H1 (cell line): ENCODE results near the gene RAB44. TPM values are rescaled to one million over a fixed set of nuclear protein-coding genes. Genes with fewer than 3 reads are reported as not detected.

Experiments used
- CTCF ChIA-PET: fragments of 300-600 bp; sonication (Branson Sonifier 250); formaldehyde crosslinking; loops from one replicate; lab custom pipeline; 2021; ENCODE audit not compliant: partially characterized antibody; lab: Charles Lee
- POLR2A ChIA-PET: fragments of 300-600 bp; sonication (Branson Sonifier 250); formaldehyde crosslinking; loops from one replicate; lab custom pipeline; 2021; ENCODE audit warnings: inconsistent platforms; ENCODE audit not compliant: partially characterized antibody; lab: Charles Lee
- DNase-seq, 2 experiments: peaks; one replicate each; pipeline versions ENCODE4 v3.0.0 to v3.0.0-alpha.2; 2010 to 2022; ENCODE audit warnings: low spot score in 2 of 2, low read depth in 1 of 2, mixed read lengths in 1 of 2
- FAIRE-seq: peaks from 2 replicates; lab custom pipeline; 2011; peaks lifted over from hg19 to GRCh38; lab: Jason Lieb, UNC
- H2AFZ ChIP-seq: 2 replicates; pipeline ENCODE4 v1.8.1; 2012; ENCODE audit warnings: low read length, inconsistent platforms
- H2AK5ac ChIP-seq: 2 replicates; pipeline ENCODE4 v1.6.1; 2013; ENCODE audit warnings: low read depth, low read length
- H2BK120ac ChIP-seq: replicated peaks from 2 replicates; pipeline ENCODE3; 2013; ENCODE audit warnings: low read depth, low read length, inconsistent platforms
- H2BK12ac ChIP-seq: 2 replicates; pipeline ENCODE4 v1.6.1; 2013; ENCODE audit warnings: low read depth, low read length
- H2BK15ac ChIP-seq: 2 replicates; pipeline ENCODE4 v1.6.1; 2013; ENCODE audit warnings: low read length
- H2BK20ac ChIP-seq: 2 replicates; pipeline ENCODE4 v1.6.1; 2013; ENCODE audit warnings: low read length
- H2BK5ac ChIP-seq: 2 replicates; pipeline ENCODE4 v1.6.1; 2013; ENCODE audit warnings: low read depth, low read length
- H3K14ac ChIP-seq: 2 replicates; pipeline ENCODE4 v1.6.1; 2013; ENCODE audit warnings: inconsistent platforms; ENCODE audit not compliant: insufficient read length
- H3K18ac ChIP-seq: 2 replicates; pipeline ENCODE4 v1.6.1; 2013; ENCODE audit warnings: low read length; ENCODE audit errors: extremely low read depth
- H3K23ac ChIP-seq: 2 replicates; pipeline ENCODE4 v1.6.1; 2013; ENCODE audit warnings: inconsistent platforms; ENCODE audit not compliant: insufficient read length
- H3K23me2 ChIP-seq: 2 replicates; pipeline ENCODE4 v1.6.1; 2013; ENCODE audit warnings: low read depth, low read length
- H3K27ac ChIP-seq: 2 replicates; pipeline ENCODE4 v1.6.1; 2011; ENCODE audit warnings: low read depth, low read length, inconsistent platforms
- H3K27me3 ChIP-seq, 4 experiments: replicated peaks in 1 of 4; 1 replicate in 1 of 4; 2 replicates in 3 of 4; pipeline versions ENCODE4 v1.6.1 to v1.8.1; 2011 to 2013; ENCODE audit warnings: low read length in 3 of 4, mild to moderate bottlenecking in 3 of 4, inconsistent platforms in 2 of 4, mixed read lengths in 2 of 4, moderate library complexity in 1 of 4; ENCODE audit not compliant: control insufficient read depth in 3 of 4, insufficient read depth in 3 of 4; ENCODE audit errors: extremely low read depth in 1 of 4
- H3K36me3 ChIP-seq, 4 experiments: 2 replicates each; pipeline versions ENCODE4 v1.6.1 to v1.8.1; 2011 to 2013; ENCODE audit warnings: mild to moderate bottlenecking in 4 of 4, low read length in 3 of 4, moderate library complexity in 2 of 4, control low read depth in 1 of 4, inconsistent platforms in 1 of 4; ENCODE audit not compliant: insufficient read depth in 4 of 4, control insufficient read depth in 2 of 4
- H3K4ac ChIP-seq: replicated peaks from 2 replicates; pipeline ENCODE3; 2013; ENCODE audit warnings: low read length, low read depth, mixed read lengths, inconsistent platforms; ENCODE audit not compliant: insufficient read length
- H3K4me1 ChIP-seq, 4 experiments: replicated peaks in 1 of 4; 1 replicate in 1 of 4; 2 replicates in 3 of 4; pipeline versions ENCODE4 v1.6.1 to v1.8.1; 2011 to 2013; ENCODE audit warnings: low read length in 3 of 4, inconsistent platforms in 2 of 4, mixed read lengths in 1 of 4; ENCODE audit not compliant: insufficient read depth in 4 of 4, control insufficient read depth in 3 of 4
- H3K4me2 ChIP-seq, 2 experiments: 2 replicates each; pipeline versions ENCODE4 v1.6.1 to v1.8.1; 2011 to 2013; ENCODE audit warnings: low read depth in 2 of 2, low read length in 2 of 2, control low read depth in 1 of 2, inconsistent platforms in 1 of 2, mild to moderate bottlenecking in 1 of 2; ENCODE audit not compliant: insufficient read depth in 1 of 2
- H3K4me3 ChIP-seq, 4 experiments: fragments of 200-600, 300-600 bp in 1 of 4; sonication (generic), shearing (Covaris generic), sonication (Bioruptor Twin) in 1 of 4; 2 replicates each; pipeline versions ENCODE4 v1.5.1 to v1.8.1; 2011 to 2016; ENCODE audit warnings: low read length in 4 of 4, low read depth in 3 of 4, control low read depth in 2 of 4, inconsistent platforms in 2 of 4, mild to moderate bottlenecking in 2 of 4, mixed read lengths in 1 of 4, moderate library complexity in 1 of 4; ENCODE audit not compliant: insufficient read depth in 2 of 4; ENCODE audit errors: extremely low read depth in 1 of 4
- H3K56ac ChIP-seq: replicated peaks from 2 replicates; pipeline ENCODE3; 2013; ENCODE audit warnings: low read depth, mild to moderate bottlenecking, mixed read lengths, low read length, inconsistent platforms; ENCODE audit not compliant: insufficient read length
- H3K79me1 ChIP-seq: 2 replicates; pipeline ENCODE4 v1.6.1; 2013; ENCODE audit warnings: low read depth, low read length, control low read depth
- H3K79me2 ChIP-seq, 2 experiments: 2 replicates each; pipeline versions ENCODE4 v1.6.1 to v1.8.1; 2012 to 2013; ENCODE audit warnings: low read length in 2 of 2, mild to moderate bottlenecking in 2 of 2, inconsistent platforms in 1 of 2; ENCODE audit not compliant: insufficient read depth in 2 of 2, control insufficient read depth in 1 of 2
- H3K9ac ChIP-seq, 4 experiments: replicated peaks in 1 of 4; 1 replicate in 1 of 4; 2 replicates in 3 of 4; pipeline versions ENCODE4 v1.6.1 to v1.8.1; 2011 to 2013; ENCODE audit warnings: low read depth in 3 of 4, low read length in 3 of 4, control low read depth in 2 of 4, mild to moderate bottlenecking in 2 of 4, moderate library complexity in 2 of 4, inconsistent platforms in 1 of 4; ENCODE audit errors: extremely low read depth in 1 of 4
- H3K9me3 ChIP-seq, 2 experiments: 2 replicates each; pipeline versions ENCODE4 v1.6.1 to v1.8.1; 2012 to 2013; ENCODE audit warnings: mild to moderate bottlenecking in 2 of 2, moderate library complexity in 2 of 2, control low read depth in 1 of 2, inconsistent platforms in 1 of 2, low read depth in 1 of 2, low read length in 1 of 2, mixed read lengths in 1 of 2; ENCODE audit not compliant: insufficient read depth in 2 of 2
- H4K20me1 ChIP-seq, 2 experiments: replicated peaks in 1 of 2; 2 replicates each; pipeline versions ENCODE3 to v1.8.1; 2011 to 2013; ENCODE audit warnings: inconsistent platforms in 2 of 2, low read length in 2 of 2, mild to moderate bottlenecking in 1 of 2; ENCODE audit not compliant: insufficient read depth in 2 of 2, control insufficient read depth in 1 of 2
- H4K5ac ChIP-seq: 2 replicates; pipeline ENCODE4 v1.6.1; 2013; ENCODE audit warnings: low read length, low read depth, mixed read lengths, inconsistent platforms; ENCODE audit not compliant: insufficient read length
- H4K8ac ChIP-seq: 2 replicates; pipeline ENCODE4 v1.8.0; 2013; ENCODE audit warnings: mild to moderate bottlenecking, moderate library complexity, low read length, inconsistent platforms; ENCODE audit not compliant: insufficient read depth; ENCODE audit errors: extremely low read depth
- H4K91ac ChIP-seq: replicated peaks from 2 replicates; pipeline ENCODE3; 2013; ENCODE audit warnings: low read length, mixed read lengths, inconsistent platforms; ENCODE audit not compliant: insufficient read length
- CHD1 ChIP-seq: IDR thresholded peaks from 2 replicates; pipeline ENCODE4 v1.6.1; 2012; ENCODE audit warnings: low read depth, low read length, improper control_type of control experiment
- CHD2 ChIP-seq: IDR thresholded peaks from 2 replicates; pipeline ENCODE4 v1.6.1; 2012; ENCODE audit warnings: low read length, improper control_type of control experiment
- CREB1 ChIP-seq: IDR thresholded peaks from 2 replicates; pipeline ENCODE4 v1.6.1; 2012; ENCODE audit warnings: inconsistent platforms
- EP300 ChIP-seq, 2 experiments: IDR thresholded peaks; 1 replicate in 1 of 2; 2 replicates in 1 of 2; pipeline ENCODE4 v1.6.1; 2011 to 2012; ENCODE audit warnings: low read depth in 2 of 2, low read length in 2 of 2, mild to moderate bottlenecking in 2 of 2, borderline replicate concordance in 1 of 2, inconsistent platforms in 1 of 2, moderate library complexity in 1 of 2
- FOSL1 ChIP-seq: IDR thresholded peaks from 2 replicates; pipeline ENCODE4 v1.6.1; 2011; ENCODE audit warnings: mild to moderate bottlenecking, low read depth, low read length, moderate library complexity; ENCODE audit not compliant: insufficient read depth
- GABPA ChIP-seq: IDR thresholded peaks from 2 replicates; pipeline ENCODE4 v1.6.1; 2011; ENCODE audit warnings: mild to moderate bottlenecking, low read length, moderate library complexity, borderline replicate concordance; ENCODE audit not compliant: insufficient read depth
- GTF2F1 ChIP-seq: IDR thresholded peaks from 2 replicates; pipeline ENCODE4 v1.6.1; 2012; ENCODE audit warnings: low read depth, low read length, improper control_type of control experiment, borderline replicate concordance
- MAFK ChIP-seq: IDR thresholded peaks from 2 replicates; pipeline ENCODE4 v1.6.1; 2012; ENCODE audit warnings: low read depth, mild to moderate bottlenecking, improper control_type of control experiment, low read length
- POLR2A ChIP-seq, 2 experiments: IDR thresholded peaks; 1 replicate in 1 of 2; 2 replicates in 1 of 2; pipeline ENCODE4 v1.6.1; 2011; ENCODE audit warnings: low read depth in 2 of 2, low read length in 2 of 2, mild to moderate bottlenecking in 2 of 2; ENCODE audit errors: control extremely low read depth in 1 of 2
- RAD21 ChIP-seq, 2 experiments: IDR thresholded peaks in 1 of 2; conservative IDR thresholded peaks in 1 of 2; 2 replicates each; pipeline ENCODE4 v1.6.1; 2011; ENCODE audit warnings: low read depth in 2 of 2, low read length in 2 of 2, improper control_type of control experiment in 1 of 2, inconsistent platforms in 1 of 2, mild to moderate bottlenecking in 1 of 2, moderate library complexity in 1 of 2
- SIN3A ChIP-seq, 2 experiments: IDR thresholded peaks in 1 of 2; conservative IDR thresholded peaks in 1 of 2; 2 replicates each; pipeline ENCODE4 v1.6.1; 2011 to 2012; ENCODE audit warnings: low read length in 2 of 2, improper control_type of control experiment in 1 of 2, low read depth in 1 of 2, mild to moderate bottlenecking in 1 of 2
- SIX5 ChIP-seq: IDR thresholded peaks from 2 replicates; pipeline ENCODE4 v1.6.1; 2011; ENCODE audit warnings: mild to moderate bottlenecking, low read depth, low read length
- SUZ12 ChIP-seq: fragments of 200-600 bp; sonication (generic); IDR thresholded peaks from 2 replicates; pipeline ENCODE4 v1.6.1; 2012; ENCODE audit warnings: mild to moderate bottlenecking, inconsistent platforms, low read length, moderate library complexity, mixed read lengths
- TCF12 ChIP-seq: IDR thresholded peaks from 2 replicates; pipeline ENCODE4 v1.6.1; 2011; ENCODE audit warnings: low read depth, mild to moderate bottlenecking, low read length
- WGBS, 2 experiments: shearing (Covaris generic) in 1 of 2; methylation state at CpG; one replicate each; pipeline versions ENCODE4 v1.1.6 to v1.1.7; 2013 to 2015; ENCODE audit warnings: low lambda C conversion rate in 2 of 2, mixed read lengths in 2 of 2, inconsistent platforms in 1 of 2, low coverage in 1 of 2, missing lambda C conversion rate in 1 of 2; ENCODE audit not compliant: insufficient replicate concordance in 2 of 2, insufficient coverage in 1 of 2, insufficient read length in 1 of 2; ENCODE audit errors: extremely low coverage in 1 of 2, missing lambda C conversion rate in 1 of 2; 5-methylcytosine and 5-hydroxymethylcytosine counted together
- polyA plus RNA-seq, 7 experiments: library from polyadenylated mRNA; depleted of rRNA in 3 of 7; stranded (reverse) in 5 of 7; unstranded in 2 of 7; fragments of >200 nt in 5 of 7; fragments of 200-250 nt in 2 of 7; gene quantifications; 1 replicate in 5 of 7; 2 replicates in 1 of 7; 4 replicates in 1 of 7; pipeline versions ENCODE4 v1.2.1 to v1.2.3, GENCODE V29; 2011 to 2013; ENCODE audit warnings: missing spikeins in 2 of 7, mixed read lengths in 2 of 7
- total RNA-seq: library from RNA; stranded (reverse); fragmentation: NEBNext Ultra II Directional; extraction: Animal tissue kit (Norgen Biotek cat#: 25700); gene quantifications from 2 replicates; pipeline ENCODE4 v1.2.1, GENCODE V29; 2021

The RAB44 gene
- total and polyA plus RNA-seq, 2 of the 8 experiments (the other 6 are each of a cell fraction or from before 2014, with no cell fraction given), result 0.02 TPM; not detected in 1

DNA sequence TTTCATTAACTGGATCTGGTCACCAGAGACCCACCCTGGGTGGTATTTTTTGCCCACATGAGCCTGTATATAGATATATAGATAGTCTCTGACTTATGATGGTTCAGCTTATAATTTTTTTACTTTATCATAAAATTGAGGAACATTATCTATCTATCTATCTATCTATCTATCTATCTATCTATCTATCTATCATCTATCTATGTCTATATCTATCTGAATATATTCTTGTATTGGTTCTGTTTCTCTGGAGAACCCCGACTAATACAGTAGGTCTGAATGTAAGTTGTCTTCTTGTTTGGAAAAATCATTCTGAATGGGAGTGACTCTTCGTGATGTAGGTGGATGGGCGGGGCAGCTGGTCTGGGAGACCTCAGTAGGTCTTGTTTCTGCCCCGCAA, 32.4 kb upstream of the RAB44 start:
- Histone ChIP-seq H2BK20ac (no peak overlapping the region), H3K9ac (no peak overlapping the region), H3K23ac (no peak overlapping the region), H2BK5ac (no peak overlapping the region), H2BK12ac (no peak overlapping the region; the same call in 1 of the 2 replicates), H4K5ac (no peak overlapping the region), H4K20me1 (no peaks in the 10 kb centered on the region), H3K27me3 (no peaks in the 10 kb centered on the region; a peak in 2 of 7 replicates), H2BK120ac (no peak overlapping the region), H3K56ac (no peak overlapping the region), H3K79me2 (no peaks in the 10 kb centered on the region), H3K4ac (no peak overlapping the region), H3K9me3 (no peaks in the 10 kb centered on the region), H2AFZ (no peak overlapping the region), H4K8ac (no peak overlapping the region), H3K14ac (no peak overlapping the region), H3K23me2 (peaks cover 7% of the 10 kb centered on the region; the same call in 1 of the 2 replicates), H2AK5ac (no peak overlapping the region), H4K91ac (no peak overlapping the region), H3K18ac (no peak overlapping the region), H3K79me1 (no peaks in the 10 kb centered on the region), H3K36me3 (no peaks in the 10 kb centered on the region), H3K4me2 (no peak overlapping the region), H3K4me1 (peaks cover 7 to 27% (median 17%) of the 10 kb centered on the region in 4 experiments), H2BK15ac (no peak overlapping the region), H3K4me3 (no peak overlapping the region), H3K27ac (no peak overlapping the region)
- WGBS, 2 experiments, result 85% methylated on average over 4 of the region's 4 CpGs; no CpG with 5 or more reads in 1 of the 2 experiments
- FAIRE-seq (no peak), DNase-seq (no peak)
- ChIA-PET CTCF (interaction anchor here (0.6 to 7.2 kb wide), 3 partner anchors 15 to 497 kb away, joined by 3 to 67 read pairs (median 4); partner anchors contain the start of gene CDKN1A), POLR2A (interaction anchor here (1.0 to 8.6 kb wide), 3 partner anchors 12 to 69 kb away, joined by 3 to 109 read pairs (median 3); partner anchors contain the start of gene CDKN1A)
- no peak for TF ChIP-seq GABPA
- no peak for TF ChIP-seq POLR2A (IDR thresholded peaks at IDR 0.05; ENCODE audit: control extremely low read depth in 1 of 2, low read depth in 2 of 2, low read length in 2 of 2)
- TF ChIP-seq CHD2, result no peak
- TF ChIP-seq CHD1, result no peak
- TF ChIP-seq GTF2F1, result no peak
- TF ChIP-seq TCF12, result no peak
- TF ChIP-seq SIN3A (conservative IDR thresholded peaks at IDR 0.05 in 1 of 2, IDR thresholded peaks at IDR 0.05 in 1 of 2; ENCODE audit: low read depth in 1 of 2, low read length in 2 of 2), result no peak
- TF ChIP-seq SUZ12, result no peak
- TF ChIP-seq RAD21 (IDR thresholded peaks at IDR 0.05 in 1 of 2, conservative IDR thresholded peaks at IDR 0.05 in 1 of 2; ENCODE audit: low read depth in 2 of 2, low read length in 2 of 2), result no peak
- TF ChIP-seq CREB1, result no peak
- TF ChIP-seq FOSL1, result no peak
- no peak for TF ChIP-seq SIX5
- TF ChIP-seq MAFK, result no peak
- TF ChIP-seq EP300 (IDR thresholded peaks at IDR 0.05; ENCODE audit: borderline replicate concordance in 1 of 2, low read depth in 2 of 2, low read length in 2 of 2), result no peak
